ENCODE measurements around the gene TSPAN1.

DNA sequence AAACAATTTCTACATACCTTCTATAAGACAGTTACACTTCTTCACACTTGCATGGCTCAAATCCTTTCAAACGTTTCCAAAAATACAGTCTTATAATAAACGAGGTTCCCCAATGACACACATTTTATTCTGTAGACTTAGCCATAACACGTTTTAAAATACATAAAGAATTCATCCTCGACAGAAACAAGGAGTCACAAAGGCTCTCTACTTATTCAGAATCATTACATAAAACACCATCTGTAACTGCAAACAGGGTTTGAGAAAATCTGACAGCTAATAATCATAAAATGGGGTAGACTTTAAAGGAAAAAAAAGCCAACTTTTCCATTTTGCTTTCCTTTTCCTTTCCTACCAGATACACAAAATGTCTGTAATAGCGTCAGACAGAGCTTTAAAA is 44.3 kb upstream of the TSPAN1 start:
- TF ChIP-seq, protein P1, sequence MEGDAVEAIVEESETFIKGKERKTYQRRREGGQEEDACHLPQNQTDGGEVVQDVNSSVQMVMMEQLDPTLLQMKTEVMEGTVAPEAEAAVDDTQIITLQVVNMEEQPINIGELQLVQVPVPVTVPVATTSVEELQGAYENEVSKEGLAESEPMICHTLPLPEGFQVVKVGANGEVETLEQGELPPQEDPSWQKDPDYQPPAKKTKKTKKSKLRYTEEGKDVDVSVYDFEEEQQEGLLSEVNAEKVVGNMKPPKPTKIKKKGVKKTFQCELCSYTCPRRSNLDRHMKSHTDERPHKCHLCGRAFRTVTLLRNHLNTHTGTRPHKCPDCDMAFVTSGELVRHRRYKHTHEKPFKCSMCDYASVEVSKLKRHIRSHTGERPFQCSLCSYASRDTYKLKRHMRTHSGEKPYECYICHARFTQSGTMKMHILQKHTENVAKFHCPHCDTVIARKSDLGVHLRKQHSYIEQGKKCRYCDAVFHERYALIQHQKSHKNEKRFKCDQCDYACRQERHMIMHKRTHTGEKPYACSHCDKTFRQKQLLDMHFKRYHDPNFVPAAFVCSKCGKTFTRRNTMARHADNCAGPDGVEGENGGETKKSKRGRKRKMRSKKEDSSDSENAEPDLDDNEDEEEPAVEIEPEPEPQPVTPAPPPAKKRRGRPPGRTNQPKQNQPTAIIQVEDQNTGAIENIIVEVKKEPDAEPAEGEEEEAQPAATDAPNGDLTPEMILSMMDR (IDR thresholded peaks at IDR 0.05), result no peak
- no peak for TF ChIP-seq POLR2AphosphoS5 (IDR thresholded peaks at IDR 0.05; ENCODE audit: low read depth, low read length)
- no peak for TF ChIP-seq TCF7L2 (IDR thresholded peaks at IDR 0.05; ENCODE audit: low read depth, low read length)
- TF ChIP-seq, protein P2, sequence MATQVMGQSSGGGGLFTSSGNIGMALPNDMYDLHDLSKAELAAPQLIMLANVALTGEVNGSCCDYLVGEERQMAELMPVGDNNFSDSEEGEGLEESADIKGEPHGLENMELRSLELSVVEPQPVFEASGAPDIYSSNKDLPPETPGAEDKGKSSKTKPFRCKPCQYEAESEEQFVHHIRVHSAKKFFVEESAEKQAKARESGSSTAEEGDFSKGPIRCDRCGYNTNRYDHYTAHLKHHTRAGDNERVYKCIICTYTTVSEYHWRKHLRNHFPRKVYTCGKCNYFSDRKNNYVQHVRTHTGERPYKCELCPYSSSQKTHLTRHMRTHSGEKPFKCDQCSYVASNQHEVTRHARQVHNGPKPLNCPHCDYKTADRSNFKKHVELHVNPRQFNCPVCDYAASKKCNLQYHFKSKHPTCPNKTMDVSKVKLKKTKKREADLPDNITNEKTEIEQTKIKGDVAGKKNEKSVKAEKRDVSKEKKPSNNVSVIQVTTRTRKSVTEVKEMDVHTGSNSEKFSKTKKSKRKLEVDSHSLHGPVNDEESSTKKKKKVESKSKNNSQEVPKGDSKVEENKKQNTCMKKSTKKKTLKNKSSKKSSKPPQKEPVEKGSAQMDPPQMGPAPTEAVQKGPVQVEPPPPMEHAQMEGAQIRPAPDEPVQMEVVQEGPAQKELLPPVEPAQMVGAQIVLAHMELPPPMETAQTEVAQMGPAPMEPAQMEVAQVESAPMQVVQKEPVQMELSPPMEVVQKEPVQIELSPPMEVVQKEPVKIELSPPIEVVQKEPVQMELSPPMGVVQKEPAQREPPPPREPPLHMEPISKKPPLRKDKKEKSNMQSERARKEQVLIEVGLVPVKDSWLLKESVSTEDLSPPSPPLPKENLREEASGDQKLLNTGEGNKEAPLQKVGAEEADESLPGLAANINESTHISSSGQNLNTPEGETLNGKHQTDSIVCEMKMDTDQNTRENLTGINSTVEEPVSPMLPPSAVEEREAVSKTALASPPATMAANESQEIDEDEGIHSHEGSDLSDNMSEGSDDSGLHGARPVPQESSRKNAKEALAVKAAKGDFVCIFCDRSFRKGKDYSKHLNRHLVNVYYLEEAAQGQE (IDR thresholded peaks at IDR 0.05; ENCODE audit: insufficient read depth in 1 of 2, low read depth in 2 of 2, low read length in 1 of 2), result no peak
- no peak for TF ChIP-seq SIN3A (IDR thresholded peaks at IDR 0.05; ENCODE audit: borderline replicate concordance, insufficient read depth, low read depth, low read length)
